Fibroblast of skin of right quadriceps (primary cell): Measurements from ENCODE around the gene CAMTA1.

Experiments
- DNase-seq: peaks from one replicate; pipeline ENCODE4 v3.0.0-alpha.2; 2013

Gene CAMTA1

GRCh38 chr1:7578206-7578605 lies 793.0 kb downstream of the CAMTA1 start:
- DNase-seq, result no peak

GRCh38 chr1:7579016-7579415 lies 793.8 kb downstream of the CAMTA1 start:
- DNase-seq, result no peak

- DNase-seq, result no peak
Observed at GRCh38 chr1:7579831-7580804, 794.9 kb downstream of the CAMTA1 start.

- DNase-seq, result peak; percentile 57
Observed at GRCh38 chr1:7580923-7581753, 795.9 kb downstream of the CAMTA1 start.

GRCh38 chr1:7581754-7582459 lies 796.7 kb downstream of the CAMTA1 start:
- DNase-seq, result no peak

GRCh38 chr1:7582460-7582972 lies 797.3 kb downstream of the CAMTA1 start:
- DNase-seq, result no peak

- DNase-seq, result no peak
Observed at GRCh38 chr1:7583291-7584096, 798.2 kb downstream of the CAMTA1 start.

- DNase-seq, result no peak
Observed at GRCh38 chr1:7584157-7584556, 798.9 kb downstream of the CAMTA1 start.

GRCh38 chr1:7584643-7585042 lies 799.4 kb downstream of the CAMTA1 start:
- no peak for DNase-seq

- DNase-seq, result no peak
Observed at GRCh38 chr1:7585216-7585907, 800.1 kb downstream of the CAMTA1 start.

GRCh38 chr1:7586031-7586941 lies 801.0 kb downstream of the CAMTA1 start:
- no peak for DNase-seq

GRCh38 chr1:7587108-7587772 lies 802.0 kb downstream of the CAMTA1 start:
- no peak for DNase-seq

- DNase-seq, result no peak
Observed at GRCh38 chr1:7587773-7588456, 802.7 kb downstream of the CAMTA1 start.

- no peak for DNase-seq
Observed at GRCh38 chr1:7588457-7588827, 803.2 kb downstream of the CAMTA1 start.

GRCh38 chr1:7589080-7589735 lies 804.0 kb downstream of the CAMTA1 start:
- no peak for DNase-seq

- DNase-seq, result no peak
Observed at GRCh38 chr1:7589774-7590425, 804.6 kb downstream of the CAMTA1 start.

- DNase-seq, result no peak
Observed at GRCh38 chr1:7590426-7590790, 805.2 kb downstream of the CAMTA1 start.

GRCh38 chr1:7591565-7591964 lies 806.3 kb downstream of the CAMTA1 start:
- DNase-seq, result no peak
